GM21786 (cell line): ENCODE results near the gene HSBP1.

Source experiments
- ATAC-seq: cut with Tn5 transposase; IDR thresholded peaks from one replicate; pipeline ENCODE4 v1.9.1; 2021; ENCODE audit not compliant: unreplicated experiment

HSBP1 gene

GRCh38 chr16:83803811-83804210, 4.0 kb upstream of the HSBP1 start:
- no peak for ATAC-seq

- ATAC-seq: no peak
Measured at GRCh38 chr16:83804366-83804765, 3.4 kb upstream of the HSBP1 start.

- ATAC-seq: no peak
Measured at GRCh38 chr16:83806036-83806435, 1.7 kb upstream of the HSBP1 start.

- no peak for ATAC-seq
Measured at GRCh38 chr16:83806731-83807130, 1.0 kb upstream of the HSBP1 start.

- ATAC-seq: no peak
Measured at GRCh38 chr16:83807327-83807709, 460 bp upstream of the HSBP1 start.

- no peak for ATAC-seq
Measured at GRCh38 chr16:83808573-83809014, 816 bp downstream of the HSBP1 start.

GRCh38 chr16:83809092-83809491, 1.3 kb downstream of the HSBP1 start:
- ATAC-seq: no peak

- ATAC-seq: no peak
Measured at GRCh38 chr16:83810901-83811300, 3.1 kb downstream of the HSBP1 start.

- peak; percentile 52 for ATAC-seq
Measured at GRCh38 chr16:83813823-83814658, 6.3 kb downstream of the HSBP1 start.

- ATAC-seq: no peak
Measured at GRCh38 chr16:83814659-83814985, 6.8 kb downstream of the HSBP1 start.

GRCh38 chr16:83817022-83817421, 9.2 kb downstream of the HSBP1 start:
- no peak for ATAC-seq

- no peak for ATAC-seq
Measured at GRCh38 chr16:83818276-83818675, 10.5 kb downstream of the HSBP1 start.

GRCh38 chr16:83819361-83819760, 11.6 kb downstream of the HSBP1 start:
- no peak for ATAC-seq

- peak; percentile 79 for ATAC-seq
Measured at GRCh38 chr16:83826146-83826913, 18.6 kb downstream of the HSBP1 start.

GRCh38 chr16:83830091-83830768, 22.5 kb downstream of the HSBP1 start:
- ATAC-seq: no peak

GRCh38 chr16:83830769-83831455, 23.1 kb downstream of the HSBP1 start:
- ATAC-seq: no peak

GRCh38 chr16:83831456-83831987, 23.7 kb downstream of the HSBP1 start:
- ATAC-seq: no peak

- no peak for ATAC-seq
Measured at GRCh38 chr16:83833921-83834320, 26.1 kb downstream of the HSBP1 start.

- no peak for ATAC-seq
Measured at GRCh38 chr16:83835586-83836566, 28.1 kb downstream of the HSBP1 start.

- no peak for ATAC-seq
Measured at GRCh38 chr16:83837566-83837965, 29.8 kb downstream of the HSBP1 start.
